GM19468 (cell line): ENCODE results near the gene MAP2K6.
"Not testable (repeated sequence)": the region's sequence is repeated elsewhere in the genome, so short reads cannot be mapped to it uniquely, and the experiment has no call there.

Experiments
- ATAC-seq: cut with Tn5 transposase; IDR thresholded peaks from one replicate; pipeline ENCODE4 v1.9.1; 2021; ENCODE audit warnings: mild to moderate bottlenecking, moderate library complexity, moderate number of reproducible peaks; ENCODE audit not compliant: unreplicated experiment; ENCODE audit errors: extremely low read depth

The MAP2K6 gene

GRCh38 chr17:69451416-69452394, 37.2 kb downstream of the MAP2K6 start:
- ATAC-seq = no peak

- no peak for ATAC-seq
Measured at GRCh38 chr17:69452664-69453260, 38.3 kb downstream of the MAP2K6 start.

GRCh38 chr17:69454051-69454450, 39.6 kb downstream of the MAP2K6 start:
- no peak for ATAC-seq

GRCh38 chr17:69455040-69455439, 40.5 kb downstream of the MAP2K6 start:
- ATAC-seq = no peak

GRCh38 chr17:69457603-69458002, 43.1 kb downstream of the MAP2K6 start:
- no peak for ATAC-seq

- no peak for ATAC-seq
Measured at GRCh38 chr17:69460963-69461922, 46.7 kb downstream of the MAP2K6 start.

GRCh38 chr17:69461951-69462369, 47.5 kb downstream of the MAP2K6 start:
- ATAC-seq = no peak

- no peak for ATAC-seq
Measured at GRCh38 chr17:69462882-69463281, 48.4 kb downstream of the MAP2K6 start.

GRCh38 chr17:69466451-69466850, 52.0 kb downstream of the MAP2K6 start:
- ATAC-seq = no peak

- ATAC-seq = no peak
Measured at GRCh38 chr17:69466905-69467667, 52.6 kb downstream of the MAP2K6 start.

- ATAC-seq = no peak
Measured at GRCh38 chr17:69468207-69468606, 53.7 kb downstream of the MAP2K6 start.

GRCh38 chr17:69470702-69471101, 56.2 kb downstream of the MAP2K6 start:
- no peak for ATAC-seq

- no peak for ATAC-seq
Measured at GRCh38 chr17:69471406-69471805, 56.9 kb downstream of the MAP2K6 start.

GRCh38 chr17:69473841-69474831, 59.6 kb downstream of the MAP2K6 start:
- no peak for ATAC-seq

- ATAC-seq = no peak
Measured at GRCh38 chr17:69477204-69477902, 62.9 kb downstream of the MAP2K6 start.

GRCh38 chr17:69477903-69478266, 63.4 kb downstream of the MAP2K6 start:
- ATAC-seq = no peak

GRCh38 chr17:69478916-69479315, 64.4 kb downstream of the MAP2K6 start:
- ATAC-seq = no peak

GRCh38 chr17:69479756-69480155, 65.3 kb downstream of the MAP2K6 start:
- not testable (repeated sequence) for ATAC-seq
